HG02852 (cell line): Measurements from ENCODE around the gene MCEMP1.

Source experiments
- ATAC-seq: cut with Tn5 transposase; IDR thresholded peaks from one replicate; pipeline ENCODE4 v1.9.1; 2021; ENCODE audit warnings: mild to moderate bottlenecking, moderate library complexity; ENCODE audit not compliant: unreplicated experiment

Gene MCEMP1

GRCh38 chr19:7692417-7693088 is 15.7 kb downstream of the MCEMP1 start:
- no peak for ATAC-seq

- ATAC-seq = no peak
Measured at GRCh38 chr19:7694499-7694898, 17.6 kb downstream of the MCEMP1 start.

- ATAC-seq = no peak
Measured at GRCh38 chr19:7697721-7698287, 20.9 kb downstream of the MCEMP1 start.

- ATAC-seq = no peak
Measured at GRCh38 chr19:7698583-7698982, 21.7 kb downstream of the MCEMP1 start.

GRCh38 chr19:7699003-7699402 is 22.1 kb downstream of the MCEMP1 start:
- no peak for ATAC-seq

GRCh38 chr19:7699417-7700401 is 22.8 kb downstream of the MCEMP1 start:
- no peak for ATAC-seq

DNA sequence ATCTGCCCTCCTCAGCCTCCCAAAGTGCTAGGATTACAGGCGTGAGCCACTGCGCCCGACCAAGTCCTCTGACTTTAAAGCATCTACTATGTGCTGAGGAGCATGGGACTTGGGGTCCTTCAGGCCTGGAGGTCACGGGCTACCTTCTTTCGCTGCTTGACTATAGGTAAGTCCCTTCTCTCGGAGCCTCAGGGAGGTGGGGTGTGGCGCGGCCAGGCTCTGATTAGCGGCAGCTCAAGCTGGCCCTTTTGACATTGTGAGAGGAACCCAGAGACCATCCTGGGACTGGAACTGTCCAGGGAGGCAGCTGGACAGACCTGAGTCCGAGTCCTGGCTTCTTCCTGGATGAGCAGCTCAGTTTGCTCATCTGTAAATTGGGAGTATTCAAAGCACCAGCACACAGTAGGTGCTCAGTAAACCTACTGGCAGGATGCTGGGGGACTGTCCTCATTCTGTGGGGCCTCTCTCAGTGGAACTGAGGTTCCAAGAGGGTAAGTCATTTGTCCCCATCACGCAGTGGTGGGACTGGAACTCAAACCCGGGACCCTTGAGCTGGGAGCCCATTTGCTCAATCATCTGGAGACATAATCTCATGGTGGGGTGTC is 24.3 kb downstream of the MCEMP1 start:
- ATAC-seq = no peak

DNA sequence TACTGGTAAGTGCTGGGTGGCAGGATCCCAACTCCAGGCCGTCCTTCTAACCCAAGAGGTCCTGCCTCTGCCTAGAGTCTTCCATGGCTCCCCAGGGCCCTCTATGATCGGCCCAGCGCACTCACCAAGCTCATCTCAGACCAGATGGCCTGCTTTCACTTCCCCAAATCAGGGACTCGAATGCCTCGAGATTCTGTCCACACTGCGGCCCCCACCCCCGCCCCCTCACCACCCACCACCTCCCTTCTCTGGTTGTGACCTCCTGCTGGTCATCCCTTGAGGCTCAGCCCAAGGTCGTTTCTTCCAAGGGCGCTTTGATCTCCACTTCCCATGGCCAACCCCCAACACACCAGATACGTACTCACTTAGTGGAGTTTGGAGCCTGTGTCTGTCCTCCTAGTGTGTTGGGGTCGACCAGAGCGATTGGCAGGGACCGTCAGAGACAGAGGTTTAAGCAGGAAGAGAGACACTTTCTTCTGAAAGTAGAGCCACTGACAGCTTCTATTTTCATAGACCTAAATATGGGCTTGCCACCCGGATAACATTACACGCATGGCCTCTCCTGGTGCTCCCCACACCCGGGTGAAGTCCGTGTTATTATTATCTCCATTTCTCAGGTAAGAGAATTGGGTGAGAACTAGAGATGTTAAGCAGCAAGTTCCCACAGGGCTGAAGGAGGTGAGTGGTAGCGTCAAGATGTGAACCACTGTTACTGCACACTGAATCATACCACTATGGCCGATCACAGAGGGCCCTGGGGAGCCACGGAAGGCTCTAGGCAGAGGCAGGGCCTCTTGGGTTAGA is 25.0 kb downstream of the MCEMP1 start, which contains the start of gene FCER2:
Gene FCER2, minus strand, starts transcription at position 478 of the 804 bp plus-strand sequence. CDS start 2,371 bp downstream, outside the sequence.
- ATAC-seq = peak; percentile 58

DNA sequence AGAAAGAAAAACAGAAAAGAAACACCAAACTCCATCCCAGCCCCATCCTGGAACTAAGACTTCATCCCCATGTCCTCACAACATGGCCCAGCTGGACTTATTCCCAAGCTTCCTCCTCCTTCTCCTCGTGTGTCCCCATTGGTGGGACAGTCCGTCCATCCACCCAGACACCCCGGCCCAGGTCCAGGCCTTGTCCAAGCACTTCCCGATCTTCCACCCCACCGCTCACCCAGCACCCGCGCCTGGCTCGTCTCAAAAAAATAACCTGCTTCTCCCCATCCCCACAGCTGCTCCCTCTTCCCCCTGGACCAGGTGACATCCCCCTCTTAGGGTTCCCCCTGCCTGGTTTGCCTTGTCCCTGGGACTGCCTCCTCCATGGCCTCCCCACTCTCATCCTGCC is 26.4 kb downstream of the MCEMP1 start:
- no peak for ATAC-seq

GRCh38 chr19:7704280-7705060 is 27.6 kb downstream of the MCEMP1 start:
- ATAC-seq = no peak

DNA sequence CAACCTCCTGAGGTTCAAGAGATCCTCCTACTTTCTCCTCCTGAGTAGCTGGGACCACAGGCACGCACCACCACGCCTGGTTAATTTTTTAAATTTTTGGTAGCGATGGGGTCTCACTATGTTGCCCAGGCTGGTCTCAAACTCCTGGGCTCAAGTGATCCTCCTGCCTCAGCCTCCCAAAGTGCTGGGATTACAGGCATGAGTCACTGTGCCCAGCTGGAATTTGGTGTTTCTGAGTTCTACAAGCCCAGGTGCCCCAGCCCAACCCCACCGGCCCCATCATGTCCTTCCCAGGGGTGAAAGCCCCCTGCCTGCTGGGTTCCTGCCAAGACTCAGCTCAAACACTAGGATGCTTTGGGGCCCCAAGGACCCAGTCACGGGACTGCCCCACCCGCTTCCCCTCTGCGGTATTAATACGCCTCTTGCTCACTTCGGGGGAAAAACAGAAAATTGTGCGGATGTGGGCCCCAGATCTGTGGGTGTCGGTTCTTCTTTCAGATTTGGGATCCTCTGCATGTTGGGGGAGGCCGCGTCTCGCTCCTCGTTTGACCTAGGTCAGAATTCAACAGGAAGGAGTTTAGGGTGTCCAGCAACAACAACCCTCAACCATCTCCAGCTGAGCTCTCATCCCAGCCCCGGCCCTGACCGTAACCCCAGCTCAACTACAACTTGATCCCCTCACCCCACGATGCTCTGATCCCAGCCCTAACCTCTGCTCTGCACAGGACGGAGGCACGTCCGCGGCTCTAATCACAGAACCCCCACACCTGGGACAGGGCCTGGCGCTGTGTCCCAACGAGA is 28.7 kb downstream of the MCEMP1 start:
- peak; percentile 55 for ATAC-seq

DNA sequence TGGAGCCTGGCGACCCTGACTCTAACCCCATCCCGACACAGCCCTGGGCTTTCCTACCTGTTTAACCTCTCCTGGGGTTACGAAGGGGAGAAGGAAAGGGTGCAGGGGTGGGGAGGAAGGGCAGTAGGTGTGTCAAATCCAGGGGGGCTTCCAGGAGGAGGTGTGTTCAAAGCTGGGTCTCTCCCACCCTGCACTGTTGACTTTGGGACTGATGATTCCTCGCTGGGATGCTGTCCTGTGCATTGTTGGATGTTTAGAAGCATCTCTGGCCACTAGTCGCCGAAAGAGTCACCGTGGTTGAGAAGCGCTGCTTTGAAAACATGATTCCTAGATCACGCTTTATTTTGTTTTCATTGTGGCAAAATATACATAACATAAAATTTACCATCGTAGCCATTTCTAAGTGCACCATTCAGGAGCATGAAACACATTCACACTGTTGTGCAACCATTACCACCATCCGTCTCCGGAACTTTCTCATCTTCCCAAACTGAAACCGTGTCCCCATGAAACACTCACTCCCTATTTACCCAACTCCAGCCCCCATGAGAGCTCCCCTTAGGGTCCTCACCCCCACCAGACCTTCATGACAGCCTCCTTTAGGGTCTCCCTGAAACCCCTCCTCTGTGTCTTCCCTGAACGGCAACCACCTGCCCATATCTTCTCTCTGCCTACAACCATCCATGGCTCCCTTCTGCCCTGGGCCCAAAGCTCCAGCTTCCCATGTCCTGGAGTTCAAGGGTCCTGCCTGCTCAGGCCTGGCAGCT is 29.5 kb downstream of the MCEMP1 start:
- no peak for ATAC-seq

GRCh38 chr19:7706955-7707456 is 30.1 kb downstream of the MCEMP1 start:
- ATAC-seq = no peak

DNA sequence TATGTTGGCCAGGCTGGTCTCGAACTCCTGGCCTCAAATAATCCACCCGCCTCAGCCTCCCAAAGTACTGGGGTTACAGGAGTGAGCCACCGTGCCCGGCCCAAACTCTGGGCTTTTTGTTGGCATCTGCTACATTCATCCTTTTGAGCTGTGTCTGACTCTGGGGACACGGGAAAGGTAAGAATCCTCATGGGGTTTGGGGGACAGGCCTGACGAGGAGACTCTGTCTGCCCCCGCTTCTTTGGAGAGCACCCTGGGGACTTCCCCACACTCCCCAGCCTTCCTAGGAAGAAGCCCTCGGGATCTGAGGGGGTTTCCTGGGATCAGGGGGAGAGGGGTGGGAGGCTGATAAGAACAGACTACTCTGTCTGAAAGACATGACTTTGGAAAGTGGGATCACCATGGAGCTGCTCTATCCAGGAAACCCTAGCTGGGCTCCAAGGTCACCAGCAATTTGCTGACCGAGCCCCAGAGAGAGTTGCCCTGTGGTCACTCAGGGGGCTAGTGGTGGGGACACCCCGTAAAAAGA is 33.1 kb downstream of the MCEMP1 start:
- ATAC-seq = no peak

GRCh38 chr19:7710616-7711015 is 33.7 kb downstream of the MCEMP1 start:
- ATAC-seq = no peak

- no peak for ATAC-seq
Measured at GRCh38 chr19:7715671-7716070, 38.8 kb downstream of the MCEMP1 start.

DNA sequence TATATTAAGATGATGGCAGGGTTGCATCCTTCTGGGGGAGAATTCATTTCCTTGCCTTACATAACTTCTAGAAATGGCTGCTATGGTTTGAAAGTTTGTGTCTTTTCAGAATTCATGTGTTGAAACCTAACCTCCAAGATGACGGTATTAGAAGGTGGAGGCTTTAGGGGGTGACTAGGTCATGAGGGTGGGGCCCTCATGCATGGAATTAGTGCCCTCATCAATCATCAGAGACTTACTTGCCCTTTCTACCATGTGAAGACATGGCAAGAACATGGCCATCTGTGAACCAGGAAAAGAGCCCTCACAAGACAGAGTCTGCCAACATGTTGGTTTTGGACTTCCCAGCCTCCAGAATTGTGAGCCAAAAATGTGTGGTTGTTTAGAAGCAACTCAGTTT is 39.9 kb downstream of the MCEMP1 start:
- no peak for ATAC-seq

- no peak for ATAC-seq
Measured at GRCh38 chr19:7718668-7719067, 41.8 kb downstream of the MCEMP1 start.
